WTC11 (cell line): ENCODE measurements around the gene RIPPLY2. TPM values are rescaled to one million over a fixed set of nuclear protein-coding genes. Genes with fewer than 3 reads are reported as not detected.
A peak's percentile ranks its signal among the peaks of the same experiment; 100 is the strongest.

ENCODE experiments used
- ATF3 ChIP-seq: sonication (generic); formaldehyde crosslinking; conservative IDR thresholded peaks from 2 replicates; pipeline ENCODE4 v1.8.1; 2022; ENCODE audit warnings: mild to moderate bottlenecking, missing genetic modification reagents
- CBFB ChIP-seq: sonication (generic); formaldehyde crosslinking; IDR thresholded peaks from 2 replicates; pipeline ENCODE4 v1.8.1; 2022; ENCODE audit warnings: mild to moderate bottlenecking, low read depth, missing genetic modification reagents
- CREB1 ChIP-seq: sonication (generic); formaldehyde crosslinking; IDR thresholded peaks from 2 replicates; pipeline ENCODE4 v1.8.0; 2023; ENCODE audit warnings: mild to moderate bottlenecking, missing genetic modification reagents
- E2F1 ChIP-seq: sonication (generic); formaldehyde crosslinking; IDR thresholded peaks from 2 replicates; pipeline ENCODE4 v1.8.0; 2022; ENCODE audit warnings: mild to moderate bottlenecking, missing genetic modification reagents
- E2F5 ChIP-seq: sonication (generic); formaldehyde crosslinking; IDR thresholded peaks from 2 replicates; pipeline ENCODE4 v1.8.1; 2022; ENCODE audit warnings: mild to moderate bottlenecking, moderate library complexity, missing genetic modification reagents
- FOXK1 ChIP-seq: sonication (generic); formaldehyde crosslinking; IDR thresholded peaks from 2 replicates; pipeline ENCODE4 v1.8.0; 2022; ENCODE audit warnings: mild to moderate bottlenecking, moderate library complexity, missing genetic modification reagents
- FOXP4 ChIP-seq: sonication (generic); formaldehyde crosslinking; IDR thresholded peaks from 2 replicates; pipeline ENCODE4 v1.8.0; 2022; ENCODE audit warnings: mild to moderate bottlenecking, missing genetic modification reagents
- GRHL2 ChIP-seq: fragments of 250-450 bp; sonication (Bioruptor Pico); IDR thresholded peaks from 2 replicates; pipeline ENCODE4 v1.8.0; 2022; ENCODE audit warnings: mild to moderate bottlenecking, moderate library complexity; ENCODE audit not compliant: insufficient replicate concordance, severe bottlenecking
- HMGA2 ChIP-seq: fragments of 250-450 bp; sonication (Bioruptor Pico); IDR thresholded peaks from 2 replicates; pipeline ENCODE4 v1.4.0; 2021; ENCODE audit warnings: mild to moderate bottlenecking, moderate library complexity
- MAX ChIP-seq: sonication (generic); formaldehyde crosslinking; IDR thresholded peaks from 2 replicates; pipeline ENCODE4 v1.8.0; 2022; ENCODE audit warnings: mild to moderate bottlenecking, missing genetic modification reagents
- NFYB ChIP-seq: sonication (generic); formaldehyde crosslinking; conservative IDR thresholded peaks from 2 replicates; pipeline ENCODE4 v1.8.0; 2022; ENCODE audit warnings: low read depth, missing genetic modification reagents
- NR2C2 ChIP-seq: sonication (generic); formaldehyde crosslinking; IDR thresholded peaks from 2 replicates; pipeline ENCODE4 v1.8.0; 2022; ENCODE audit warnings: mild to moderate bottlenecking, missing genetic modification reagents
- NR3C1 ChIP-seq: sonication (generic); formaldehyde crosslinking; conservative IDR thresholded peaks from 2 replicates; pipeline ENCODE4 v1.8.1; 2023; ENCODE audit warnings: low read depth, mild to moderate bottlenecking, missing genetic modification reagents
- PRDM15 ChIP-seq: sonication (generic); formaldehyde crosslinking; IDR thresholded peaks from 2 replicates; pipeline ENCODE4 v1.8.0; 2022; ENCODE audit warnings: missing genetic modification reagents
- RELA ChIP-seq: sonication (generic); formaldehyde crosslinking; IDR thresholded peaks from 2 replicates; pipeline ENCODE4 v1.8.1; 2022; ENCODE audit warnings: missing genetic modification reagents, mild to moderate bottlenecking, borderline replicate concordance
- TEAD1 ChIP-seq: sonication (generic); formaldehyde crosslinking; IDR thresholded peaks from 2 replicates; pipeline ENCODE4 v1.8.0; 2022; ENCODE audit warnings: mild to moderate bottlenecking, missing genetic modification reagents
- USF2 ChIP-seq: sonication (generic); formaldehyde crosslinking; IDR thresholded peaks from 2 replicates; pipeline ENCODE4 v1.8.1; 2023; ENCODE audit warnings: mild to moderate bottlenecking, missing genetic modification reagents, moderate library complexity
- ZBTB43 ChIP-seq: sonication (generic); formaldehyde crosslinking; IDR thresholded peaks from 2 replicates; pipeline ENCODE4 v1.8.1; 2023; ENCODE audit warnings: mild to moderate bottlenecking, missing genetic modification reagents
- ZNF138 ChIP-seq: sonication (generic); formaldehyde crosslinking; conservative IDR thresholded peaks from 2 replicates; pipeline ENCODE4 v1.8.1; 2022; ENCODE audit warnings: mild to moderate bottlenecking, moderate library complexity, missing genetic modification reagents
- ZNF219 ChIP-seq: sonication (generic); formaldehyde crosslinking; IDR thresholded peaks from 2 replicates; pipeline ENCODE4 v1.8.0; 2023; ENCODE audit warnings: missing genetic modification reagents, mild to moderate bottlenecking, borderline replicate concordance
- ZNF281 ChIP-seq: sonication (generic); formaldehyde crosslinking; IDR thresholded peaks from 2 replicates; pipeline ENCODE4 v1.8.0; 2023; ENCODE audit warnings: mild to moderate bottlenecking, missing genetic modification reagents
- ZNF396 ChIP-seq: fragments of 250-450 bp; sonication (Bioruptor Pico); IDR thresholded peaks from 2 replicates; pipeline ENCODE4 v1.8.0; 2021; ENCODE audit warnings: mild to moderate bottlenecking, moderate library complexity, borderline replicate concordance
- total RNA-seq: library from RNA; stranded (reverse); gene quantifications from 3 replicates; pipeline ENCODE4 v1.2.3, GENCODE V29; 2021

RIPPLY2 gene
- total RNA-seq, 1 experiment from 2014 or later = 0.66 TPM

- peak; percentile 95 for TF ChIP-seq ZNF281 (CRISPR knock-in tag)
- peak; percentile 68; the same call in 1 of the 2 replicates for TF ChIP-seq ZNF396
- peak; percentile 93; the same call in 1 of the 2 replicates for TF ChIP-seq NR3C1
- TF ChIP-seq E2F1 (CRISPR knock-in tag) = peak; percentile 94
- TF ChIP-seq NFYB (CRISPR knock-in tag) = peak; percentile 28; the same call in 1 of the 2 replicates
- no peak for TF ChIP-seq CBFB (CRISPR knock-in tag)
- TF ChIP-seq ATF3 (CRISPR knock-in tag) = peak; percentile 80; the same call in 1 of the 2 replicates
- TF ChIP-seq HMGA2 (CRISPR knock-in tag) = no peak
- TF ChIP-seq TEAD1 (CRISPR knock-in tag) = peak; percentile 94
- peak; percentile 84 for TF ChIP-seq NR2C2
- no peak for TF ChIP-seq RELA
- peak; percentile 74; the same call in 1 of the 2 replicates for TF ChIP-seq E2F5 (CRISPR knock-in tag)
- TF ChIP-seq FOXP4 = peak; percentile 98
- TF ChIP-seq MAX (CRISPR knock-in tag) = peak; percentile 82; the same call in 1 of the 2 replicates
- TF ChIP-seq PRDM15 = peak; percentile 76
- TF ChIP-seq USF2 = peak; percentile 39; the same call in 1 of the 2 replicates
- no peak for TF ChIP-seq ZNF138 (CRISPR knock-in tag)
- TF ChIP-seq GRHL2 (CRISPR knock-in tag) = no peak
- peak; percentile 98 for TF ChIP-seq ZNF219 (CRISPR knock-in tag)
- peak; percentile 81 for TF ChIP-seq ZBTB43
- TF ChIP-seq CREB1 (CRISPR knock-in tag) = peak; percentile 92
- TF ChIP-seq FOXK1 (CRISPR knock-in tag) = peak; percentile 94
These were observed 6.5 kb downstream of the RIPPLY2 start, which contains the start of gene CYB5R4 (continued) for GRCh38 chr6:83859410-83860358.
